Uterus (tissue), 4 donors: ENCODE data around the gene OCA2. TPM values are rescaled to one million over a fixed set of nuclear protein-coding genes. Genes with fewer than 3 reads are reported as not detected.
"Not testable (repeated sequence)": the region's sequence is repeated elsewhere in the genome, so short reads cannot be mapped to it uniquely, and the experiment has no call there.

ENCODE experiments used
- DNase-seq, 2 donors: peaks; one replicate each; pipeline ENCODE4 v3.0.0-alpha.2; 2019 to 2020
- H3K27ac ChIP-seq, 2 donors: fragments of 200-600 bp; sonication (generic); 1 replicate in 1 of 2; 2 replicates in 1 of 2; pipeline ENCODE4 v1.5.1; 2016 to 2018
- H3K27me3 ChIP-seq, 2 donors: fragments of 200-600 bp; sonication (generic); one replicate each; pipeline ENCODE4 v1.5.1; 2018 to 2019; ENCODE audit warnings: control low read depth in 1 of 2
- H3K36me3 ChIP-seq, 2 donors: fragments of 200-600 bp; sonication (generic); one replicate each; pipeline ENCODE4 v1.5.1; 2019; ENCODE audit warnings: control low read depth in 1 of 2
- H3K4me1 ChIP-seq, 2 donors: fragments of 200-600 bp; sonication (generic); one replicate each; pipeline ENCODE4 v1.5.1; 2018 to 2019; ENCODE audit warnings: control low read depth in 1 of 2
- H3K4me3 ChIP-seq, 2 donors: fragments of 200-600 bp; sonication (generic); 1 replicate in 1 of 2; 2 replicates in 1 of 2; pipeline ENCODE4 v1.5.1; 2018 to 2019; ENCODE audit warnings: mild to moderate bottlenecking in 1 of 2
- H3K9me3 ChIP-seq, 2 donors: fragments of 200-600 bp; sonication (generic); one replicate each; pipeline ENCODE4 v1.5.1; 2019; ENCODE audit warnings: control low read depth in 1 of 2
- POLR2A ChIP-seq, 2 donors: fragments of 450-650 bp; IDR thresholded peaks; one replicate each; pipeline ENCODE4 v1.6.1; 2016; ENCODE audit warnings: antibody characterized with exemption in 2 of 2, mild to moderate bottlenecking in 1 of 2, moderate library complexity in 1 of 2
- intact Hi-C: fragments of 100-400 bp; cut with DNase I; formaldehyde crosslinking; loops from one replicate; pipeline ENCODE4 v1.15.1; 2023; ENCODE audit warnings: low total_unique reads
- total RNA-seq, 4 donors: library from RNA; depleted of rRNA in 3 of 4; stranded (reverse); fragments of >200 nt in 3 of 4; gene quantifications; one replicate each; pipeline versions ENCODE4 v1.1.0 to v1.2.4, GENCODE V29; 2014 to 2023
- TF ChIP-seq, protein P1 (sequence below), 4 experiments: fragments of 200-600 bp in 2 of 4; fragments of 450-650 bp in 2 of 4; sonication (generic) in 2 of 4; IDR thresholded peaks; one replicate each; pipeline ENCODE4 v1.5.1; 2016 to 2019; ENCODE audit warnings: antibody characterized with exemption in 4 of 4, mild to moderate bottlenecking in 2 of 4, moderate library complexity in 1 of 4
- donor health status: DM: yes; HTN: yes; CAD: no.

The OCA2 gene
- total RNA-seq, 4 donors from 2014 or later = 0.55 to 4.6 TPM; not detected in 2

GRCh38 chr15:28124841-28125240 is 25.7 kb upstream of the OCA2 start:
- TF ChIP-seq, protein P1, sequence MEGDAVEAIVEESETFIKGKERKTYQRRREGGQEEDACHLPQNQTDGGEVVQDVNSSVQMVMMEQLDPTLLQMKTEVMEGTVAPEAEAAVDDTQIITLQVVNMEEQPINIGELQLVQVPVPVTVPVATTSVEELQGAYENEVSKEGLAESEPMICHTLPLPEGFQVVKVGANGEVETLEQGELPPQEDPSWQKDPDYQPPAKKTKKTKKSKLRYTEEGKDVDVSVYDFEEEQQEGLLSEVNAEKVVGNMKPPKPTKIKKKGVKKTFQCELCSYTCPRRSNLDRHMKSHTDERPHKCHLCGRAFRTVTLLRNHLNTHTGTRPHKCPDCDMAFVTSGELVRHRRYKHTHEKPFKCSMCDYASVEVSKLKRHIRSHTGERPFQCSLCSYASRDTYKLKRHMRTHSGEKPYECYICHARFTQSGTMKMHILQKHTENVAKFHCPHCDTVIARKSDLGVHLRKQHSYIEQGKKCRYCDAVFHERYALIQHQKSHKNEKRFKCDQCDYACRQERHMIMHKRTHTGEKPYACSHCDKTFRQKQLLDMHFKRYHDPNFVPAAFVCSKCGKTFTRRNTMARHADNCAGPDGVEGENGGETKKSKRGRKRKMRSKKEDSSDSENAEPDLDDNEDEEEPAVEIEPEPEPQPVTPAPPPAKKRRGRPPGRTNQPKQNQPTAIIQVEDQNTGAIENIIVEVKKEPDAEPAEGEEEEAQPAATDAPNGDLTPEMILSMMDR (IDR thresholded peaks at IDR 0.05) = no peak
- TF ChIP-seq POLR2A (IDR thresholded peaks at IDR 0.05) = no peak
- no peaks in the 10 kb centered on the region for H3K9me3 ChIP-seq
- intact Hi-C loops = no loop called here
- H3K4me3 ChIP-seq = no peak overlapping the region
- no peak for DNase-seq
- no peaks in the 10 kb centered on the region for H3K36me3 ChIP-seq
- H3K27ac ChIP-seq = no peak overlapping the region
- H3K27me3 ChIP-seq = no peaks in the 10 kb centered on the region
- H3K4me1 ChIP-seq = no peaks in the 10 kb centered on the region

DNA sequence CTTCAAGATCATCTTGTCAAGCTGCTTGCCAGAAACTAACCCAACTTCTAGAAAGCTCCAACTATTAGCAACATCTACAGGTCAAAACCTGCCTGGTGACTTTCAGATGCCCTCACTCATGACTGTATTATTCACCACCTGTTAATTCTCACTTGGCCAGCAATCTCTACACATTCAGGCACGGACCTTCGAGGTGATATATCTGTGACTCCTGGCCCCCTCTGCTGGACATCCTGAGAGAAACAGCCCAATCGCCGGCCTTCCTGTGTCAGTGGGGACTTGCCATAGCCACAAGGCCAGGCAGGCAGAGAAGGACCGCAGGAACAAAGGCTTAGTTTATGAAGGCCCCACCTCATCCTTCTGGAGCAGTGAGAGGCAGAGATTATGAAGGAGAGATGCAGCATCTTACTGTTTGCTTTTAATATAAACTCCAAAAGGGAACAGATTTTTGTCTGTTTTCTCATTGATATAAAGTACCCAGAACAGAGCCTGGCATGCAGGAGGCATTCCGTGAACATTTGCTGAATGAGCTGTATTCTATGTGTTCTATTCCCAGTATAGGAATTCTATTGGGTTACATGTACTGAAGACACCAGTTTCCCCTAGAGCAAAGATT is 24.4 kb upstream of the OCA2 start:
- Histone ChIP-seq H3K36me3 (no peaks in the 10 kb centered on the region), H3K27me3 (no peaks in the 10 kb centered on the region), H3K4me1 (no peaks in the 10 kb centered on the region), H3K27ac (no peak overlapping the region), H3K4me3 (no peak overlapping the region), H3K9me3 (no peaks in the 10 kb centered on the region)
- DNase-seq = peak in 1 of 2 donors; percentile 27
- intact Hi-C loops = no loop called here
- TF ChIP-seq POLR2A (IDR thresholded peaks at IDR 0.05) = no peak
- TF ChIP-seq, protein P1 (IDR thresholded peaks at IDR 0.05) = peak in 3 of 4 experiments; percentile 25 to 50 (median 41)

DNA sequence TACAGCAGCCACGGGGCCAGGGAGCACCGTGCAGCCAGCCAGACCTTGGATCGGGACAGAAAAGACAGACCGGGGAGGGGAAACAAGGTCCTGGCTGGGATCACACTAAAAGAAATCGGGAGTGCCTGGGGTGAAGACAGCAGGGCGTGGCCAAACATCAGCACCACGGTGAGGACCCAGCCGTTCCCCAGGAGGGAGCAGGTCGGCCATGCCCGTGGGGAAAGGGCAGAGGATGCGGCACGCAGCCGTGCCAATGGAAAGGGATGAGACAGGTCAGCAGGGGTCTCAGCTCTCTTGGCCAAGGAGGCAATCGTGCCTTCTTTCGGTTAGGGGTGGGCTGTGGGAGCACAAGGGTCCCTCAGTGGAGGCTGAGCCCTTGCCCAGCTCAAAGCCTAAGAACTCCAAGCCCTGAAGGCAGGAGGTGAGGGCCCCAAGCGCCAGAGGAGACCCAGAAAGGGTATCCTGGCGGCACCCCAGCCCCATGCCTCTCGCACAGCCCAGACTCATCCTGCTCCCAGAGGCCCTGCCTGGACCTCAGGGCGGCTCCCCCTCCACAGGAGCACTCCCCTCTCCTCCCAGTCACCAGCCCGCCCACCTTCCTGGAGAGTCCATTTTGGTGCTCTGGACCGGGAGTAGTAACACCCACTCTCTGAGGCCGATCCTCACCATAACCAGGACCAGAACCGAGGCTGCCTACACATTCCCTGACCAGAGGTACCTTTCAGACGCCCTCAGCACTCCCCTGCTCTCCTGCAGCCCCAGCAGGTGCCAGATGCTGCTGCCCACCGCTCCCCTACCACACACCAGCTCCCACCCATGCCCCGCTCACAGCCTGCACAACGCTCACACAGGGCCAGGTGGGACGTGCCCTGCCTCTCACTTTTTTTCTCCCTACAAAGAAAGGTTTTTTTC is 23.2 kb upstream of the OCA2 start:
- intact Hi-C loops = no loop called here
- H3K4me1 ChIP-seq = no peaks in the 10 kb centered on the region
- TF ChIP-seq, protein P1 (IDR thresholded peaks at IDR 0.05) = no peak
- TF ChIP-seq POLR2A (IDR thresholded peaks at IDR 0.05) = no peak
- no peaks in the 10 kb centered on the region for H3K27me3 ChIP-seq
- DNase-seq = no peak
- H3K27ac ChIP-seq = no peak overlapping the region
- no peaks in the 10 kb centered on the region for H3K36me3 ChIP-seq
- H3K9me3 ChIP-seq = no peaks in the 10 kb centered on the region
- H3K4me3 ChIP-seq = no peak overlapping the region

- DNase-seq, intact Hi-C loops, H3K36me3 ChIP-seq: not testable (repeated sequence)
Observed at GRCh38 chr15:28121577-28121976, 22.5 kb upstream of the OCA2 start.

DNA sequence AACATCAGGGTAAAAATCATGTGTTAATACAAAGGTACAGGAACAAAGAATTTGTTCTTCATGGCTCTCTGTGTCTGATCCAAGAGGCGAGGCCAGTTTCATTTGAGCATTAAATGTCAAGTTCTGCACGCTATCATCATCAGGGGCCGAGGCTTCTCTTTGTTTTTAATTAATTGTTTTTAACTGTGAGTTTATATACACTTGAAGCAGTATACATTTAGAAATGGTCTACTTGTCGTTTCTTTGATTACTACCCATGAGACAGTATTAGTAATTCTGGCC is 21.2 kb upstream of the OCA2 start:
- DNase-seq = no peak
- H3K27me3 ChIP-seq = no peaks in the 10 kb centered on the region
- H3K27ac ChIP-seq = no peak overlapping the region
- no peak overlapping the region for H3K4me3 ChIP-seq
- no peaks in the 10 kb centered on the region for H3K4me1 ChIP-seq
- H3K9me3 ChIP-seq = no peaks in the 10 kb centered on the region
- no peaks in the 10 kb centered on the region for H3K36me3 ChIP-seq
- intact Hi-C loops = no loop called here
- no peak for TF ChIP-seq POLR2A (IDR thresholded peaks at IDR 0.05)
- TF ChIP-seq, protein P1 (IDR thresholded peaks at IDR 0.05) = no peak

More at GRCh38 chr15:28121577-28121976, 22.5 kb upstream of the OCA2 start:
- not testable (repeated sequence) for H3K27me3 ChIP-seq, H3K4me1 ChIP-seq, H3K9me3 ChIP-seq, H3K27ac ChIP-seq, H3K4me3 ChIP-seq
